Measurements from ENCODE around the gene SLC39A11.
A peak's percentile ranks its signal among the peaks of the same experiment; 100 is the strongest.
"Not testable (repeated sequence)": the region's sequence is repeated elsewhere in the genome, so short reads cannot be mapped to it uniquely, and the experiment has no call there.

Gene SLC39A11

DNA sequence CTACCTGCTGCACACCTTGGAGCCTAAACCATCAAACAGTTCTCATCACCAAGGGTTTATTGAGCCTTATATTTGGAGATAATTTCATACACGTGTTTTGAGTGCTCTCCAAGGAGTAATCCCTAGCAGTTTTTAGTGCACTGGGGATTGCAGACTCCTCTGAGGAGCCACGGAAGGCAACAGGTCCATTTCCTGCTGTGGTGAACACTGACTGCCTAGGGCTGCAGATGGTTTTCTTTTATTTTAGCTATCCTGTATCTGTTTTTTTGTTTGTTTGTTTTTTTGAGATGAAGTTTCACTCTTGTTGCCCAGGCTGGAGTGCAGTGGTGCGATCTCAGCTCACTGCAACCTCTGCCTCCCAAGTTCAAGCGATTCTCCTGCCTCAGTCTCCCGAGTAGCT, 93.0 kb downstream of the SLC39A11 start:
- not testable (repeated sequence) for DNase-seq

GRCh38 chr17:72998343-72998742, 94.1 kb downstream of the SLC39A11 start:
- DNase-seq, result no peak

GRCh38 chr17:72997559-72997958, 94.9 kb downstream of the SLC39A11 start:
- no peak for DNase-seq

DNA sequence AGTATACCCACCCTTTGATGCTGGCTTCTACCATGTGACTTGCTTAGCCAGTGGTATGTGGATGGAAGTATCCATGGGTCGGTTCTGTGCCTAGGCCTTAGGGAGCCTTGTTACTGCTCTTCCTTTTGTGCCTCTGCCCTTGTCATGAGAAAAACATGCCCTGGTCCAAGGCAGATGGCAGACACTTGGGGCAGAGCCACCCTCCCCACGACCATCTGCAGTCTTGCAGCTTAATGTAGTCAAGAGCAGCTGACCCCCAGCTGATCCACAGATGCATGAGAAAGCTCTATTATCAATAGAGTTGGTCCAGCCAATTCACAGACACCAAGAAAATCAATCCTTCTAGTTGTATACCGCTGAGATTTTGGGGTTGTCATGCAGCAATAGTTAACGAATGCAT, 95.7 kb downstream of the SLC39A11 start:
- no peak for DNase-seq

GRCh38 chr17:72995008-72995656, 97.4 kb downstream of the SLC39A11 start:
- DNase-seq, result no peak

GRCh38 chr17:72992783-72993467, 99.6 kb downstream of the SLC39A11 start:
- not testable (repeated sequence) for DNase-seq

DNA sequence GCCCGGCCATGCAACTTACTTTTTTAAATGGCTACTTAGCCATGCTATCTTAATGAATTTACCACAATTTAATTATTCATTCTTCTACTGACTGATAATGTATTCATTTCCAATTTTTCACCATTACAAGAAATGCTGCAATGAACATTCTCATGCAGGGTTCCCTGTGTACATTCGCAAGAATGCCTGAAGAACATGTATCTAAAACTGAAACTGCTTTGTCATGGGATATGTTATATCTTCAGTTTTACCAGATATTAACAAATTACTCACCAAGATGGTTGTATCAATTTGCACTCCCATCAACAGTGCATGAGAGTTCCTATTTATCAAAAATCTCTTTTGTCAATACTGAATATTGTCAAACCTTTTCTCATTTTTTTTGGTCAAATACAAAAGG, 100.8 kb downstream of the SLC39A11 start:
- DNase-seq, result no peak

GRCh38 chr17:72989074-72989610, 103.3 kb downstream of the SLC39A11 start:
- no peak for DNase-seq

- no peak for DNase-seq
Observed at GRCh38 chr17:72988451-72988850, 104.0 kb downstream of the SLC39A11 start.

DNA sequence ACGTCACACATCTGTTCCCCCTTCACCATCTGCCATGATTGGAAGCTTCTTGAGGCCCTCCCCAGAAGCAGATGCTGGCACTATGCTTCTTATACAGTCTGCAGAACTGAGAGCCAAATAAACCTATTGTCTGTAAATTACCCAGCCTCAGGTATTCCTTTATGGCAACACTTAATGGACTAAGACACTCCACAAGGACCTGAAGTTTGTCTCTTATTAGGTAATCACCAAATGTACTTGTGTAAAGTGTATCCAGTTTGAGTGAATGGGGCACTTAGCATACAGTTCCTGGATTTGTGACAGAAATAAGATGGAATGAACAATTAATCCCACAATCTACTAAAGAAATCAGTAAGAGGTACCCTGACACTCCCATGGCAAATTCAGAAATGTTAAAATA, 105.3 kb downstream of the SLC39A11 start:
- no peak for DNase-seq

GRCh38 chr17:72985882-72986720, 106.4 kb downstream of the SLC39A11 start:
- peak; percentile 75 for DNase-seq

DNA sequence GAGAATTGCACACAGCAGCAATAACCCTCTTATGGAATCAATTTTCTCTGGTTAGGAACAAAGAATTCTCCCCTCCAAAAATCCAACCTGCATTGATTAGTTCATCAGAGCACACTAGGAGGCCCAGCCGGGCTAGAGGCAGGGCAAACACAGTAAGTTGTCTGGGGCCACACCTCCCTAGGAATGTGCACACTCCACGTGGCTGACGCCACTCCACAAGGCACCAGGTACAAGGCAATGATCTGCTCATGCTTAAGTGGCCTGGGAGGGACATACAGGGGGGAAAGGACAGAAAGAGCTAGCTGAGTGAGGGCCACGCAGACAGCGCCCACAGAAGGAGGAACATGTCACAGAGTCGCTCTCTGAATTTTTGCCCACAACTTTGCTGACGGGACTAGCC, 107.6 kb downstream of the SLC39A11 start:
- DNase-seq, result peak; percentile 28

DNA sequence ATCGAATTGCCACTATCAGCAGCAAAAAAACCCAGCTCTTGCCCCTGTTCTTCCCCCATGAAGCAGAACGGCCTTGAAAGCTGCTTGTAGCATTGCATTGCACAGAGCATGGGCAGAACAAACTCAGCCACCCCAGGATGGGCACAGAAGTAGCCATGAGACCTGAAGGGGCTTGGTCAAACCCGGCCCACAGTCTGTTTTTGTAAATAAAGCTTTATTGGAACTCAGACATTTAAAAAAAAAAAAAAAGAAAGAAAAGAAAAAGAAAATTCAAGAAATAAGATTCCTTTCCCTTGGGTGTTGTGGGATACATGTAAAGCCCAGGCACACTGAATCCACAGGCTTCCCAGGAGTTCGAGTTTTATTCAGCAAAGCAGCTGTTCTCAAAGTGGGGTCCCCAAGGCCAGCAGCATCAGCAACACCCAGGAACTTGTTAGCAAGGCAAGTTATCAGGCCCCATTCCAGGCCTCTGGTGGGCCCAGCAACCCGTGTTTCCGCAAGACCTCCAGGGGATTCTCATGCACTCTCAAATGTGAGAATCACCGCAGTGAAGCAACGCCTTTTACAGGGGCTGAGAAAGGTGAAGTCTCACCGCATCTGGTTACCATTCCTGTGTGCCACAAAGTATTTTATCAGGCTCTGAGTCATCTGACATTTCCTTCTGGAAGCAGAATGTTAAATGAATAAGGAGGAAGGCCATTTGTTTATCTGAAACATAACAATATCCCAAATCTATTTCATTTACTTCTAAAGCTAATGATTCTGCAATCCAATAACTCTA, 108.2 kb downstream of the SLC39A11 start:
- DNase-seq, result peak; percentile 87

- DNase-seq, result no peak
Observed at GRCh38 chr17:72982680-72983079, 109.8 kb downstream of the SLC39A11 start.

DNA sequence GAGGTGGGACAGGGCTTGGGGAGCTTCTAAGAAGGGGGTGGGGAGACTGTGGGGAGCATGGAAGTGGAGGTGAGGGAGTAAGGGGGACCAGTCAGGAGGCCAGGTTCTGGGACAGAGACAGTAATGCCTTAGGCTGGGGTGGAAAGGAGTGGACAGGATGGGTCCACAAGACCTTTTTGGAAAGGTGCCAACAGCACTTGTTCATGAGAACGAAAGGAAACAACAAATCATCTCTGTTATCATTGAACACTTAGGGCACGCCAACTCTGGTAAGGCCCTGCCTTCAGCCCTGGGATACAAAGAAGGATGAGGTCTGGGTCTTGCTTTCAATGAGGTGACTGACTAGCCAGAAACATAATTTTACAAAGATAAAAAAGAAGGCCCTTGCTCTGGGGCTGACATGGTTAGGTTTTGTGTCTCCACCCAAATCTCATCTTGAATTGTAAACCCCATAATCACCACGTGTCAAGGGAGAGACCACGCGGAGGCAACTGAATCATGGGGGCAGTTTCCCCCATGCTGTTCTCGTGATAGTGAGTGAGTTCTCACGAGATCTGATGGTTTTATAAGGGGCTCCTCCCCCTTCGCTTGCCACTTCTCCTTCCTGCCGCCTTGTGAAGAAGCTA, 113.8 kb downstream of the SLC39A11 start:
- no peak for DNase-seq

DNA sequence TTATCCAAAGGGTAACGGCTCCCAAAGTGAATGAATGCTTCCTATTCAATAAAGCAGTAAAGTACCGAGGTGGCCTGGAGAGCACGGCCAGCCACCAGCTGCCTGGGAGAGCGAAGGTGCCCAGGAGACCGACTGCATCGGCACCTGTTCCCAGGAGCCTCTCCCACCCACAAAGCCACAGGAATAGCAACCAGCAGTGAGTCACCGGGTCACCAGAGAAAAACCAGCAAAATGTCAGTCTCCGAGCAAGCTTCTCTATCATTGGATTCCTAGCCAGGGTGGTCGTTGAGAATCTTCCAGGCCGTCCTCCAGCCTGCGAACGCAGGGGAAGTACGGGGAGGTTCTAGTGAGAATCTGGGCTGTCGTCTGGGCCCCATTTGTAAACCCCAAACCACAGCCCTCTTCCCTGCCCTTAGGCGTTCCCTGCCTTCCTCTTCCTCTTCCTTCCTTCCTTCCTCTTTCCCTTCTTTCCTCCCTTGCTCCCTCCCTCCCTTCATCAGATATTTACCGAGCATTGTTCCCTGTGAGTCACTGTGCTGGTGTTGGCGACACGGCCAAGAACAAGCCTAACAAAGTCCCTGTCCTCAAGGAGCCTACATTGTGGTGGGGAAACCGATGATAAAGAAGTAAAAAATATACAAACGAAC, 114.6 kb downstream of the SLC39A11 start:
- peak; percentile 20 for DNase-seq

GRCh38 chr17:72976971-72977770, 115.3 kb downstream of the SLC39A11 start:
- DNase-seq, result peak; percentile 91

DNA sequence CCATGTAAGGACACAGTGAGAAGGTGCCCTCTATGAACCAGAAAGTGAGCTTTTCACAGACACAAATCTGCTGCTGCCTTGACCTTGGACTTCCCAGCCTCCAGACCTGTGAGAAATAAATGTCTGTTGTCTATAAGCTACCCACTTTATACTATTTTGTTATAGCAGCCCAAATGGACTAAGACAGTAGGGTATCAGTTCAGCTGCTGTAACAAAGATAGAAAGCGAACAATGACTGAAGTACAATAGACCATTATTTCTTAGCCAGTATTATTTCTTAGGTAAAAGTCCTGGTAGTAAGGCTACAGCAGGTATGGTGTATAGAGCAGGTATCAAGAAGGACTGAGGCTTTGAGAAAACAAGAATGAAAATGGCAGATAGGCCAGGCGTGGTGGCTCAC, 117.0 kb downstream of the SLC39A11 start:
- DNase-seq, result no peak

- no peak for DNase-seq
Observed at GRCh38 chr17:72974605-72975232, 117.8 kb downstream of the SLC39A11 start.

DNA sequence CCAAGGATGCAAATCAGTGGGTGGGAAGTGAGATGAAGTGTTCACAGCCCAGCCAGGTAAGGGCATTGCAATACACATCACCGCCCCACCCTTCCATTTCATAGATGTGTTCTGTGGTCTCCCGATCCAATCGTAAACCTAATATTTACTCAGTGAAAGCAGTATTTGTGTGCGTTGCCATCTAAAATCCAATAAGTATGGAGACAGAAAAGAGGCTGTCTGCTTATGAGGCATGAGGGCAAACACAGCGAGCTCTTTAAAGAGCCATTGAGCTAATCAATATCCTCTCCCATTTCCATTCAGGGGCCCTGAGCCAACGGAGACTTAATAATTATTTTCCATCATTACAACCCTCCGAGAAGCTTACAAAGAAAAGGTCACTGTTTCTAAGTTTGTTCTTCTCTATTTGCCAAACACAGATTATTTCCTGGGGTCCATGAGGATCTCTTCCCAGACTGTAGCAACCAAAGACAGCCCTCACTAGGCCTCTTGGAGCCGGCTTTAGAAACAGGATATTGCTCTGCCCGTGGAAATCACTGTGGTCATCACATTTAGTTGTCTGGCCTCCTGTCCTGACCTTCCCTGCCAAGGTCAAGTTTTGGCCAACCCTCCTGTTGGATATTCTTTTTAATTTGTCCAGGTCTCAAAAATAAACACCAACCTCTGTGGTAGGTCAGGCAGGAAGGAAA, 120.1 kb downstream of the SLC39A11 start:
- no peak for DNase-seq
